Spleen (tissue), 11 donors: ENCODE measurements around the gene ANXA2. TPM values are rescaled to one million over a fixed set of nuclear protein-coding genes. Genes with fewer than 3 reads are reported as not detected.
"Not testable (repeated sequence)": the region's sequence is repeated elsewhere in the genome, so short reads cannot be mapped to it uniquely, and the experiment has no call there.

Source experiments
- DNase-seq: peaks from one replicate; pipeline ENCODE4 v3.0.0-alpha.2; 2020
- H3K27ac ChIP-seq, 8 donors: fragments of 200-600 bp; sonication (generic) in 7 of 8; 1 replicate in 4 of 8; 2 replicates in 4 of 8; pipeline versions ENCODE4 v1.5.0 to v1.8.0; 2016 to 2021; ENCODE audit warnings: inconsistent platforms in 4 of 8, mild to moderate bottlenecking in 4 of 8, moderate library complexity in 1 of 8
- H3K27me3 ChIP-seq, 7 donors: fragments of 200-600 bp; sonication (generic) in 6 of 7; replicated peaks in 1 of 7; 1 replicate in 4 of 7; 2 replicates in 3 of 7; pipeline versions ENCODE4 v1.5.0 to v1.8.0; 2016 to 2021; ENCODE audit warnings: inconsistent platforms in 3 of 7, mild to moderate bottlenecking in 1 of 7
- H3K36me3 ChIP-seq, 6 donors: fragments of 200-600 bp; sonication (generic) in 5 of 6; 1 replicate in 4 of 6; 2 replicates in 2 of 6; pipeline versions ENCODE4 v1.5.0 to v1.8.0; 2016 to 2021; ENCODE audit warnings: inconsistent platforms in 2 of 6
- H3K4me1 ChIP-seq, 6 donors: fragments of 200-600 bp; sonication (generic) in 5 of 6; 1 replicate in 3 of 6; 2 replicates in 3 of 6; pipeline versions ENCODE4 v1.5.0 to v1.8.0; 2016 to 2021; ENCODE audit warnings: inconsistent platforms in 3 of 6
- H3K4me3 ChIP-seq, 8 donors: fragments of 200-600 bp; sonication (generic) in 7 of 8; 1 replicate in 4 of 8; 2 replicates in 4 of 8; pipeline versions ENCODE4 v1.5.0 to v1.8.0; 2016 to 2021; ENCODE audit warnings: inconsistent platforms in 4 of 8, mild to moderate bottlenecking in 4 of 8, moderate library complexity in 2 of 8
- H3K9me3 ChIP-seq, 8 donors: fragments of 200-600 bp; sonication (generic) in 7 of 8; 1 replicate in 4 of 8; 2 replicates in 4 of 8; pipeline versions ENCODE4 v1.5.0 to v1.8.0; 2016 to 2021; ENCODE audit warnings: inconsistent platforms in 4 of 8
- POLR2A ChIP-seq, 3 donors: fragments of 450-650 bp; IDR thresholded peaks; one replicate each; pipeline ENCODE4 v1.5.1; 2017; ENCODE audit warnings: antibody characterized with exemption in 3 of 3, mild to moderate bottlenecking in 1 of 3
- POLR2AphosphoS5 ChIP-seq, 3 donors: sonication (generic); formaldehyde crosslinking; IDR thresholded peaks; one replicate each; pipeline ENCODE4 v1.5.1; 2017; ENCODE audit warnings: antibody characterized with exemption in 3 of 3
- WGBS, 5 donors: extraction: QIAGEN DNeasy Blood & Tissue Kit in 3 of 5; methylation state at CpG; one replicate each; pipeline versions ENCODE4 v1.1.5 to v1.1.7; 2013 to 2018; 5-methylcytosine and 5-hydroxymethylcytosine counted together
- intact Hi-C: fragments of 100-400 bp; cut with DNase I; formaldehyde crosslinking; loops from one replicate; pipeline ENCODE4 v1.15.0; 2023; ENCODE audit warnings: low total_unique reads
- polyA plus RNA-seq, 3 donors: library from polyadenylated mRNA; stranded (reverse); fragments of 200-250 nt; gene quantifications; one replicate each; pipeline ENCODE4 v1.2.1, GENCODE V29; 2013
- total RNA-seq, 7 donors: library from RNA; depleted of rRNA in 3 of 7; stranded (reverse); fragments of >200 nt in 3 of 7; fragmentation: NEBNext Ultra II Directional in 4 of 7; extraction: Animal tissue kit (Norgen Biotek cat#: 25700) in 4 of 7; gene quantifications; one replicate each; pipeline versions ENCODE4 v1.1.0 to v1.2.1, GENCODE V29; 2016 to 2021
- TF ChIP-seq, protein P1 (sequence below), 11 experiments: fragments of 200-600 bp in 7 of 11; fragments of 450-650 bp in 4 of 11; sonication (generic) in 4 of 11; IDR thresholded peaks in 8 of 11; conservative IDR thresholded peaks in 3 of 11; 1 replicate in 7 of 11; 2 replicates in 4 of 11; pipeline versions ENCODE4 v1.4.0 to v1.8.0; 2016 to 2021; ENCODE audit warnings: antibody characterized with exemption in 11 of 11, inconsistent platforms in 4 of 11, mild to moderate bottlenecking in 1 of 11
- donor health status: healthy with polysubstance abuse.
- donor health status: DM: no; HTN: no; CAD: no; lungs with moderate emphysema.
- donor health status: DM: no; HTN: no; CAD: no.
- donor health status: Bipolar disorder and iron deficiency.
- donor health status: healthy.
- donor health status: DM: no; HTN: no; CAD: no.
- donor health status: DM: yes; HTN: yes; CAD: no.

Gene ANXA2
- total and polyA plus RNA-seq, 10 donors: 163 to 437 (median 337) TPM

DNA sequence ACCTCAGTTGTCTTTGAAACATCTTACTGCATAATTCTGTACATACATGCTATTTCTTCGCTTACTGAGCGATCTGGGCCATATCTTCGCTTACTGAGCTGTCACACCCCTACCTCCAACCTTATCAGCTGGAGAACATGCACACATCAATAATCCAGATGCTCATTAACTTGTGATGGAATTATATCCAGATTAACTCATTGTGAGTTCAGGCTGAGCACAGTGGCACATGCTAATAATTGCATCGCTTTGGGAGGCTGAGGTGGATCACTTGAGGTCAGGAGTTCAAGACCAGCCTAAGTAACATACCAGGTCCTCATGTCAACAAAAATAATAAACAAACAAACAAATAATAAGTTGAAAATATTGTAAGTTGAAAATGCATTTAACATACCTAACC, 19.3 kb upstream of the ANXA2 start:
- H3K27ac ChIP-seq: no peak overlapping the region
- H3K36me3 ChIP-seq: peaks cover 0 to 5% (median 0%) of the 10 kb centered on the region in 6 donors
- H3K9me3 ChIP-seq: no peaks in the 10 kb centered on the region
- no peaks in the 10 kb centered on the region for H3K4me1 ChIP-seq
- intact Hi-C loops: no loop called here
- DNase-seq: no peak
- no peaks in the 10 kb centered on the region for H3K27me3 ChIP-seq
- 96 to 100% (median 98%) methylated on average over 4 of the region's 4 CpGs for WGBS, 5 donors
- no peak overlapping the region for H3K4me3 ChIP-seq
- TF ChIP-seq POLR2AphosphoS5 (IDR thresholded peaks at IDR 0.05) (no peak), POLR2A (IDR thresholded peaks at IDR 0.05) (no peak)
- TF ChIP-seq, protein P1, sequence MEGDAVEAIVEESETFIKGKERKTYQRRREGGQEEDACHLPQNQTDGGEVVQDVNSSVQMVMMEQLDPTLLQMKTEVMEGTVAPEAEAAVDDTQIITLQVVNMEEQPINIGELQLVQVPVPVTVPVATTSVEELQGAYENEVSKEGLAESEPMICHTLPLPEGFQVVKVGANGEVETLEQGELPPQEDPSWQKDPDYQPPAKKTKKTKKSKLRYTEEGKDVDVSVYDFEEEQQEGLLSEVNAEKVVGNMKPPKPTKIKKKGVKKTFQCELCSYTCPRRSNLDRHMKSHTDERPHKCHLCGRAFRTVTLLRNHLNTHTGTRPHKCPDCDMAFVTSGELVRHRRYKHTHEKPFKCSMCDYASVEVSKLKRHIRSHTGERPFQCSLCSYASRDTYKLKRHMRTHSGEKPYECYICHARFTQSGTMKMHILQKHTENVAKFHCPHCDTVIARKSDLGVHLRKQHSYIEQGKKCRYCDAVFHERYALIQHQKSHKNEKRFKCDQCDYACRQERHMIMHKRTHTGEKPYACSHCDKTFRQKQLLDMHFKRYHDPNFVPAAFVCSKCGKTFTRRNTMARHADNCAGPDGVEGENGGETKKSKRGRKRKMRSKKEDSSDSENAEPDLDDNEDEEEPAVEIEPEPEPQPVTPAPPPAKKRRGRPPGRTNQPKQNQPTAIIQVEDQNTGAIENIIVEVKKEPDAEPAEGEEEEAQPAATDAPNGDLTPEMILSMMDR (IDR thresholded peaks at IDR 0.05 in 8 of 11, conservative IDR thresholded peaks at IDR 0.05 in 3 of 11): no peak

DNA sequence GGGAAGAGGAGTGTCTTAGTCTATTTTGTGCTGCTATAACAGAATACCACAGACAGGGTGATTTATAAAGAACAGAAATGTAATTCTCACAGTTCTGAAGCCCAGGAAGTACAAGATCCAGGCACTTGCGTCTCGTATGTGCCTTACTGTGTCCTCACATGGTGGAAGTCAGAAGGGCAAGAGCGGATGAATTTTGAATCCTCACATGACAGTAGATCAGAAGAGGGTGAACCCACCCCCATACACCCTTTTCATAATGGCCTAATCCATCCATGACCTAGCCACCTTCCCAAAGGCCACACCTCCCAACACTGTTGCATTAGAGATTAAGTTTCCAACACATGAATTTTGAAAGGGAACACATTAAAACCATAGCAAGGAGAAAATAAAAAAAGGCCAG, 18.7 kb upstream of the ANXA2 start:
- WGBS, 5 donors: 94 to 100% (median 95%) methylated on average over 3 of the region's 3 CpGs
- H3K9me3 ChIP-seq: no peaks in the 10 kb centered on the region
- no peak overlapping the region for H3K4me3 ChIP-seq
- H3K27me3 ChIP-seq: no peaks in the 10 kb centered on the region
- intact Hi-C loops: no loop called here
- TF ChIP-seq POLR2AphosphoS5 (IDR thresholded peaks at IDR 0.05) (no peak), POLR2A (IDR thresholded peaks at IDR 0.05) (no peak)
- TF ChIP-seq, protein P1 (IDR thresholded peaks at IDR 0.05 in 8 of 11, conservative IDR thresholded peaks at IDR 0.05 in 3 of 11): no peak
- H3K36me3 ChIP-seq: no peaks in the 10 kb centered on the region
- DNase-seq: no peak
- H3K4me1 ChIP-seq: no peaks in the 10 kb centered on the region
- H3K27ac ChIP-seq: no peak overlapping the region

DNA sequence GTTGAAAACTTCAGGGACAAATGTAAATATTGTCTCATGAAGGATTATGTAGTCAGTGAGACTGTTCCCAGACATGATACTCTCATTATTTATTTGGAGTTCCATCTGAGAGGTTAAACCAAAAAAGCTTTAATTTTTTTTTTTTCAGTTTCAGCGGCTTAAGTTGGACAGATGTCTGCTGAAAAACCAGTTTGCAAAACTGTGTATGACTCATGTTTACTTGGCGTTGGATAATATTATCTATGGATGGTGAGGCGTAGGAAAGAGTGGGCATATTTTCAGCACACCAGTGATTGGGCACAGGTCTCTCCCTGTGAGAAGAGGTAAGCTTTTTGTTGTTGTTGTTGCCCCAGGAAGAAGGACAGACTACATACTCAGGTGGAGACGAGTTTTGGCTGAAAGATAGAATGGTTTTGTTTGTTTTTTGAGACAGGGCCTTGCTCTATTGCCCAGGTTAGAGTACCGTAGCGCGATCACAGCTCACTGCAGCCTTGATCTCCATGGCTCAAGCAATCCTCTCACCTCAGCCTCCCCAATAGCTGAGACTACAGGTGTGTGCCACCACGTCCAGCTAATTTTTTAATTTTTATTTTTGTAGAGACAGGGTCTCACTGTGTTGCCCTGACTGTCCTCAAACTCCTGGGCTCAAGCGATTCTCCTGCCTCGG, 16.4 kb upstream of the ANXA2 start:
- TF ChIP-seq, protein P1 (IDR thresholded peaks at IDR 0.05 in 8 of 11, conservative IDR thresholded peaks at IDR 0.05 in 3 of 11): no peak
- TF ChIP-seq POLR2AphosphoS5 (IDR thresholded peaks at IDR 0.05) (no peak), POLR2A (IDR thresholded peaks at IDR 0.05) (no peak)
- 68 to 79% (median 73%) methylated on average over 10 of the region's 10 CpGs for WGBS, 5 donors
- no peaks in the 10 kb centered on the region for H3K36me3 ChIP-seq
- no peak overlapping the region for H3K27ac ChIP-seq
- intact Hi-C loops: no loop called here
- no peaks in the 10 kb centered on the region for H3K9me3 ChIP-seq
- no peaks in the 10 kb centered on the region for H3K27me3 ChIP-seq
- no peak for DNase-seq
- H3K4me1 ChIP-seq: peaks cover 0 to 2% (median under 1%) of the 10 kb centered on the region in 6 donors
- no peak overlapping the region for H3K4me3 ChIP-seq

DNA sequence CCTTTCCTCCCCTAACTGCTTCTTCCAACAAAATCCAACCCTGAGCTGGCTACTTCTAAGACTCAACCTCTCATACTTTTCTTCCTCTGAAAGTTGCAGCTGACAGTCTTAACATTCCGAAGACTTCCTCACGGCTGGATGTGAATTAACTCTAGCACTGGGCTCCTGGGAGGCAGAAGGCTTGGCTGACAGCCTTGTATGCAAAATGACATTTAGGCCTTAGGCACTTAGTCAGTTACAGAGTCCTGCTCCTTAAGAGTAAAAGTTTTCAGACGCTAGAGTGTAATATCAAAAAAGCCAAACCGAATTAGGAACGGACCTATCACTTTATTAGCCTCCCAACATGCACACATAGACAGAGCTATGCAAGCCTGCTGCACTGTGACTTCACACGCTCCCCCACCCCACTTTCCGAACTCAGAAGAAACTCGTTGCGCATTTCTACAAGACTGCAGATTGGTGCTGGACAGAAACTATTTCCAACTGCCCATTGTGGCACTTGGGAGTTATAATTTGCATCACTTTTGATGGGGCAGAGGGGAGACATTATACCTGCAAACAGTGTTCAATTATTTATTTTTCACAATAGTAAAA, 15.5 kb upstream of the ANXA2 start:
- Histone ChIP-seq H3K4me1 (peaks cover 0 to 10% (median 7%) of the 10 kb centered on the region in 6 donors), H3K9me3 (no peaks in the 10 kb centered on the region), H3K4me3 (no peak overlapping the region), H3K36me3 (no peaks in the 10 kb centered on the region), H3K27me3 (no peaks in the 10 kb centered on the region), H3K27ac (no peak overlapping the region)
- 76 to 92% (median 79%) methylated on average over 8 to 9 of the region's 9 CpGs for WGBS, 5 donors
- intact Hi-C loops: no loop called here
- no peak for DNase-seq
- TF ChIP-seq POLR2A (IDR thresholded peaks at IDR 0.05): no peak
- TF ChIP-seq POLR2AphosphoS5 (IDR thresholded peaks at IDR 0.05): no peak
- TF ChIP-seq, protein P1 (IDR thresholded peaks at IDR 0.05 in 8 of 11, conservative IDR thresholded peaks at IDR 0.05 in 3 of 11): no peak

DNA sequence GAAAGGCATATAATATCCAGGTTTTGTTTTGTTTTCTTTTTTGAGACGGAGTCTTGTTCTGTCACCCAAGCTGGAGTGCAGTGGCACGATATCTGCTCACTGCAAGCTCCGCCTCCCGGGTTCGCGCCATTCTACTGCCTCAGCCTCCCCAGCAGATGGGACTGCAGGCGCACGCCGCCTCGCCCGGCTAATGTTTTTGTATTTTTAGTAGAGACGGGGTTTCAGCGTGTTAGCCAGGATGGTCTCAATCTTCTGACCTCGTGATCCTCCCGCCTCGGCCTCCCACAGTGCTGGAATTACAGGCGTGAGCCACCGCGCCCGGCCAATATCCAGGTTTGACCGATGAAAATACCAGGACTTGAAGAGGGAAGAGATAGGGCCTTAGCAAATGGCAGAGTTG, 15.0 kb upstream of the ANXA2 start:
- H3K4me3 ChIP-seq, DNase-seq, intact Hi-C loops, H3K9me3 ChIP-seq, H3K27ac ChIP-seq, H3K36me3 ChIP-seq, H3K27me3 ChIP-seq: not testable (repeated sequence)
- WGBS, 5 donors: 96 to 98% (median 96%) methylated on average over 21 of the region's 21 CpGs
- H3K4me1 ChIP-seq: peaks cover 0 to 15% (median 11%) of the 10 kb centered on the region in 6 donors
